ENCODE data around the gene PSEN1.
"Not testable (repeated sequence)": the region's sequence is repeated elsewhere in the genome, so short reads cannot be mapped to it uniquely, and the experiment has no call there.

Gene PSEN1

GRCh38 chr14:73189651-73190050, 53.3 kb downstream of the PSEN1 start:
- no peak overlapping the region for H3K4me2 ChIP-seq (ENCODE audit: low read length)
- no peaks in the 10 kb centered on the region for H3K79me2 ChIP-seq (ENCODE audit: control insufficient read depth, low read length)
- TF ChIP-seq EZH2phosphoT487 (IDR thresholded peaks at IDR 0.05; ENCODE audit: borderline replicate concordance, low read length): no peak
- H3K27me3 ChIP-seq (ENCODE audit: control insufficient read depth, low read length): no peaks in the 10 kb centered on the region
- no peaks in the 10 kb centered on the region for H4K20me1 ChIP-seq (ENCODE audit: control insufficient read depth, insufficient read depth, low read depth, low read length)
- H3K9me3 ChIP-seq (ENCODE audit: control insufficient read depth, insufficient read depth, low read length): no peaks in the 10 kb centered on the region
- no peak overlapping the region for H3K4me3 ChIP-seq (ENCODE audit: low read length)
- H3K27ac ChIP-seq (ENCODE audit: low read depth, low read length): no peak overlapping the region
- no peaks in the 10 kb centered on the region for H3K4me1 ChIP-seq (ENCODE audit: control insufficient read depth, low read length)
- peaks cover 18% of the 10 kb centered on the region for H3K36me3 ChIP-seq (ENCODE audit: control insufficient read depth, low read length)
- no peaks in the 10 kb centered on the region for H3K9me2 ChIP-seq (replicated peaks; ENCODE audit: control insufficient read depth, low read length)
- peaks cover 2% of the 10 kb centered on the region for H3F3A ChIP-seq (ENCODE audit: control insufficient read depth, insufficient read depth)

- TF ChIP-seq CTCF (IDR thresholded peaks at IDR 0.05; ENCODE audit: low read depth, low read length, poor library complexity, severe bottlenecking): no peak
- no peak for TF ChIP-seq EZH2phosphoT487 (IDR thresholded peaks at IDR 0.05; ENCODE audit: borderline replicate concordance, low read length)
- H3F3A ChIP-seq (ENCODE audit: control insufficient read depth, insufficient read depth): peaks cover 2% of the 10 kb centered on the region
- H3K9me2 ChIP-seq (replicated peaks; ENCODE audit: control insufficient read depth, low read length): no peaks in the 10 kb centered on the region
- H4K20me1 ChIP-seq (ENCODE audit: control insufficient read depth, insufficient read depth, low read depth, low read length): no peaks in the 10 kb centered on the region
- no peaks in the 10 kb centered on the region for H3K79me2 ChIP-seq (ENCODE audit: control insufficient read depth, low read length)
- no peaks in the 10 kb centered on the region for H3K9me3 ChIP-seq (ENCODE audit: control insufficient read depth, insufficient read depth, low read length)
- no peaks in the 10 kb centered on the region for H3K4me1 ChIP-seq (ENCODE audit: control insufficient read depth, low read length)
- H3K4me3 ChIP-seq (ENCODE audit: low read length): no peak overlapping the region
- H3K36me3 ChIP-seq (ENCODE audit: control insufficient read depth, low read length): peaks cover 24% of the 10 kb centered on the region
- H3K27me3 ChIP-seq (ENCODE audit: control insufficient read depth, low read length): no peaks in the 10 kb centered on the region
- no peak overlapping the region for H3K4me2 ChIP-seq (ENCODE audit: low read length)
- no peak overlapping the region for H3K27ac ChIP-seq (ENCODE audit: low read depth, low read length)
These were observed 55.1 kb downstream of the PSEN1 start for GRCh38 chr14:73191441-73191840.

GRCh38 chr14:73194306-73194705, 58.0 kb downstream of the PSEN1 start:
- H3K4me1 ChIP-seq (ENCODE audit: control insufficient read depth, low read length); H3F3A ChIP-seq (ENCODE audit: control insufficient read depth, insufficient read depth); H3K9me3 ChIP-seq (ENCODE audit: control insufficient read depth, insufficient read depth, low read length); H3K4me3 ChIP-seq (ENCODE audit: low read length); H3K27me3 ChIP-seq (ENCODE audit: control insufficient read depth, low read length); H3K79me2 ChIP-seq (ENCODE audit: control insufficient read depth, low read length); H3K27ac ChIP-seq (ENCODE audit: low read depth, low read length); H3K9me2 ChIP-seq (replicated peaks; ENCODE audit: control insufficient read depth, low read length); H3K4me2 ChIP-seq (ENCODE audit: low read length); H4K20me1 ChIP-seq (ENCODE audit: control insufficient read depth, insufficient read depth, low read depth, low read length): not testable (repeated sequence)
- H3K36me3 ChIP-seq (ENCODE audit: control insufficient read depth, low read length): peaks cover 25% of the 10 kb centered on the region

GRCh38 chr14:73198253-73198652, 61.9 kb downstream of the PSEN1 start:
- H3K36me3 ChIP-seq (ENCODE audit: control insufficient read depth, low read length): peaks cover 19% of the 10 kb centered on the region

More at GRCh38 chr14:73198253-73198652, 61.9 kb downstream of the PSEN1 start:
- Histone ChIP-seq H3K4me1 (ENCODE audit: control insufficient read depth, low read length) (no peaks in the 10 kb centered on the region), H3F3A (ENCODE audit: control insufficient read depth, insufficient read depth) (no peaks in the 10 kb centered on the region), H3K27me3 (ENCODE audit: control insufficient read depth, low read length) (no peaks in the 10 kb centered on the region), H3K4me3 (ENCODE audit: low read length) (no peak overlapping the region), H3K27ac (ENCODE audit: low read depth, low read length) (no peak overlapping the region), H4K20me1 (ENCODE audit: control insufficient read depth, insufficient read depth, low read depth, low read length) (no peaks in the 10 kb centered on the region), H3K9me2 (replicated peaks; ENCODE audit: control insufficient read depth, low read length) (no peaks in the 10 kb centered on the region), H3K79me2 (ENCODE audit: control insufficient read depth, low read length) (no peaks in the 10 kb centered on the region), H3K9me3 (ENCODE audit: control insufficient read depth, insufficient read depth, low read length) (no peaks in the 10 kb centered on the region), H3K4me2 (ENCODE audit: low read length) (no peak overlapping the region)
- no peak for TF ChIP-seq EZH2phosphoT487 (IDR thresholded peaks at IDR 0.05; ENCODE audit: borderline replicate concordance, low read length)
- no peak for TF ChIP-seq CTCF (IDR thresholded peaks at IDR 0.05; ENCODE audit: low read depth, low read length, poor library complexity, severe bottlenecking)
